B cell (primary cell): ENCODE data around the gene C1orf74. TPM values are rescaled to one million over a fixed set of nuclear protein-coding genes. Genes with fewer than 3 reads are reported as not detected.

Experiments used
- ATAC-seq: fragments of 200-7000 bp; cut with Tn5 transposase; one replicate; pipeline ENCODE4 v1.10.0; 2021; ENCODE audit warnings: low read depth, mild to moderate bottlenecking, moderate number of reproducible peaks, moderate library complexity
- CTCF ChIA-PET: fragments of 350-600 bp; sonication (Branson Sonifier 250); formaldehyde crosslinking; loops from one replicate; lab custom pipeline; 2021; ENCODE audit warnings: antibody characterized with exemption, inconsistent platforms; lab: Charles Lee
- POLR2A ChIA-PET: fragments of 350-600 bp; sonication (Branson Sonifier 250); formaldehyde crosslinking; loops from one replicate; lab custom pipeline; 2021; ENCODE audit warnings: antibody characterized with exemption; lab: Charles Lee
- DNase-seq: peaks from one replicate; pipeline ENCODE4 v3.0.0; 2013
- H2AFZ ChIP-seq: 2 replicates; pipeline ENCODE4 v1.6.1; 2012; ENCODE audit warnings: mild to moderate bottlenecking, low read depth, low read length; ENCODE audit not compliant: insufficient read depth, poor library complexity, severe bottlenecking
- H3K27ac ChIP-seq, 2 donors: 1 replicate in 1 of 2; 2 replicates in 1 of 2; pipeline ENCODE4 v1.5.1; 2012 to 2013; ENCODE audit warnings: low read length in 2 of 2, mild to moderate bottlenecking in 2 of 2, moderate library complexity in 1 of 2
- H3K27me3 ChIP-seq, 4 experiments: fragments of 200-600 bp in 1 of 4; sonication (generic) in 1 of 4; replicated peaks in 1 of 4; 1 replicate in 2 of 4; 2 replicates in 2 of 4; pipeline versions ENCODE4 v1.6.1 to v1.7.0; 2013 to 2016; ENCODE audit warnings: low read length in 3 of 4, mild to moderate bottlenecking in 2 of 4, mixed read lengths in 1 of 4, moderate library complexity in 1 of 4; ENCODE audit not compliant: insufficient read depth in 4 of 4, control insufficient read depth in 3 of 4; ENCODE audit errors: control extremely low read depth in 1 of 4
- H3K36me3 ChIP-seq, 2 experiments: replicated peaks in 1 of 2; 1 replicate in 1 of 2; 2 replicates in 1 of 2; pipeline versions ENCODE4 v1.6.1 to v1.7.1; 2013; ENCODE audit warnings: low read length in 1 of 2; ENCODE audit not compliant: insufficient read depth in 2 of 2, control insufficient read depth in 1 of 2; ENCODE audit errors: control extremely low read depth in 1 of 2, extremely low read depth in 1 of 2
- H3K4me1 ChIP-seq, 2 donors: fragments of 200-600 bp in 1 of 2; sonication (generic) in 1 of 2; 1 replicate in 1 of 2; 2 replicates in 1 of 2; pipeline versions ENCODE4 v1.5.1 to v1.6.1; 2013 to 2017; ENCODE audit warnings: low read length in 2 of 2; ENCODE audit not compliant: control insufficient read depth in 2 of 2, insufficient read depth in 2 of 2
- H3K4me2 ChIP-seq: replicated peaks from 2 replicates; pipeline ENCODE3; 2012; ENCODE audit warnings: mild to moderate bottlenecking, low read depth, low read length; ENCODE audit not compliant: poor library complexity, severe bottlenecking
- H3K4me3 ChIP-seq, 5 experiments: fragments of 200-600 bp in 1 of 5; sonication (generic) in 1 of 5; 1 replicate in 3 of 5; 2 replicates in 2 of 5; pipeline versions ENCODE4 v1.5.1 to v1.7.0; 2011 to 2016; ENCODE audit warnings: low read length in 4 of 5, mild to moderate bottlenecking in 4 of 5, low read depth in 2 of 5, control low read depth in 1 of 5, moderate library complexity in 1 of 5; ENCODE audit not compliant: insufficient read depth in 1 of 5; ENCODE audit errors: control extremely low read depth in 1 of 5, extremely low read depth in 1 of 5
- H3K79me2 ChIP-seq: fragments of 200-600 bp; sonication (generic); one replicate; pipeline ENCODE4 v1.6.0; 2016; ENCODE audit warnings: low read length; ENCODE audit not compliant: control insufficient read depth, insufficient read depth
- H3K9ac ChIP-seq: fragments of 200-600 bp; sonication (generic); 2 replicates; pipeline ENCODE4 v1.6.1; 2017; ENCODE audit warnings: mild to moderate bottlenecking, low read length, moderate library complexity
- H3K9me3 ChIP-seq, 3 donors: one replicate each; pipeline versions ENCODE4 v1.6.1 to v1.7.1; 2013; ENCODE audit warnings: low read length in 2 of 3; ENCODE audit not compliant: control insufficient read depth in 2 of 3, insufficient read depth in 1 of 3; ENCODE audit errors: control extremely low read depth in 1 of 3
- H4K20me1 ChIP-seq: 2 replicates; pipeline ENCODE4 v1.6.0; 2012; ENCODE audit warnings: mild to moderate bottlenecking, low read length; ENCODE audit not compliant: insufficient read depth, control insufficient read depth, poor library complexity, severe bottlenecking
- H3K27ac Mint-ChIP-seq: one replicate; pipeline ENCODE4 v1.8.0; 2021; ENCODE audit warnings: mixed read lengths
- H3K27me3 Mint-ChIP-seq: one replicate; pipeline ENCODE4 v1.8.0; 2021; ENCODE audit warnings: mixed read lengths
- H3K4me1 Mint-ChIP-seq: one replicate; pipeline ENCODE4 v1.8.0; 2021; ENCODE audit warnings: mixed read lengths
- H3K4me3 Mint-ChIP-seq: one replicate; pipeline ENCODE4 v1.8.0; 2021; ENCODE audit warnings: mixed read lengths
- H3K9me3 Mint-ChIP-seq: one replicate; pipeline ENCODE4 v1.8.0; 2022; ENCODE audit warnings: mixed read lengths; ENCODE audit not compliant: insufficient read depth
- CTCF ChIP-seq: fragments of 200-600 bp; IDR thresholded peaks from one replicate; pipeline ENCODE4 v1.8.0; 2022; ENCODE audit warnings: antibody characterized with exemption, mild to moderate bottlenecking
- EZH2 ChIP-seq: IDR thresholded peaks from 2 replicates; pipeline ENCODE4 v1.6.1; 2012; ENCODE audit warnings: borderline replicate concordance, low read depth, mild to moderate bottlenecking, moderate library complexity, low read length; ENCODE audit not compliant: insufficient read depth, poor library complexity, severe bottlenecking
- WGBS: methylation state at CpG from one replicate; pipeline ENCODE4 v1.1.5; 2013; ENCODE audit warnings: missing lambda C conversion rate; ENCODE audit not compliant: insufficient coverage; 5-methylcytosine and 5-hydroxymethylcytosine counted together
- intact Hi-C: fragments of 100-400 bp; cut with micrococcal nuclease; formaldehyde crosslinking; loops from one replicate; pipeline ENCODE4 v1.10.0; 2022
- polyA plus RNA-seq: library from polyadenylated mRNA; depleted of rRNA; stranded (reverse); fragments of >200 nt; gene quantifications from 2 replicates; pipeline ENCODE4 v1.2.3, GENCODE V29; 2012
- total RNA-seq, 2 donors: library from RNA; stranded (reverse); fragments of 120-200 nt in 1 of 2; gene quantifications; 1 replicate in 1 of 2; 2 replicates in 1 of 2; pipeline versions ENCODE4 v1.2.3 to v1.2.4, GENCODE V29; 2013 to 2022

The C1orf74 gene
- total and polyA plus RNA-seq, 2 donors (not counting 1 experiment from before 2014, with no cell fraction given): 0.49 to 3.4 TPM

- TF ChIP-seq CTCF: no peak
- no peak for TF ChIP-seq EZH2
- Mint-ChIP-seq H3K27ac (no peak overlapping the region), H3K27me3 (peaks cover 14% of the 10 kb centered on the region), H3K4me1 (peaks cover 8% of the 10 kb centered on the region), H3K9me3 (no peaks in the 10 kb centered on the region), H3K4me3 (no peak overlapping the region)
- Histone ChIP-seq H3K27me3 (peaks cover 0 to 18% (median 9%) of the 10 kb centered on the region in 4 experiments), H4K20me1 (no peaks in the 10 kb centered on the region), H3K79me2 (no peaks in the 10 kb centered on the region), H3K4me3 (no peak overlapping the region), H3K36me3 (no peaks in the 10 kb centered on the region), H3K4me1 (peaks cover 7 to 9% of the 10 kb centered on the region in 2 donors), H3K9ac (no peak overlapping the region), H3K27ac (no peak overlapping the region), H2AFZ (no peak overlapping the region), H3K4me2 (no peak overlapping the region), H3K9me3 (peaks cover 0 to 8% (median 0%) of the 10 kb centered on the region in 3 donors)
- intact Hi-C loops: no loop called here
- ATAC-seq: no peak
- POLR2A ChIA-PET: no interaction called here
- DNase-seq: no peak
- WGBS: 94% methylated on average over 2 of the region's 5 CpGs
- CTCF ChIA-PET: interaction anchor here (1.6 kb wide), 4 partner anchors 14 to 22 kb away, joined by 4 to 6 read pairs (median 4); no protein-coding TSS in a partner anchor
Measured at GRCh38 chr1:209800984-209801834, 16.9 kb upstream of the C1orf74 start.
